Upper lobe of left lung (tissue), 6 donors: Measurements from ENCODE around the gene KCTD11. TPM values are rescaled to one million over a fixed set of nuclear protein-coding genes. Genes with fewer than 3 reads are reported as not detected.

Source experiments
- ATAC-seq, 2 donors: fragments of 200-7000 bp; cut with Tn5 transposase; one replicate each; pipeline ENCODE4 v1.9.1; 2022; ENCODE audit warnings: mild to moderate bottlenecking in 2 of 2, moderate library complexity in 2 of 2; ENCODE audit not compliant: low FRiP score in 2 of 2
- DNase-seq, 2 donors: peaks; one replicate each; pipeline ENCODE4 v3.0.0-alpha.2; 2019 to 2020
- H3K27ac ChIP-seq, 4 donors: fragments of 200-600 bp; sonication (generic); one replicate each; pipeline ENCODE4 v1.5.1; 2016 to 2019
- H3K27me3 ChIP-seq, 4 donors: fragments of 200-600 bp; sonication (generic); one replicate each; pipeline ENCODE4 v1.5.1; 2017 to 2019
- H3K36me3 ChIP-seq, 4 donors: fragments of 200-600 bp; sonication (generic); one replicate each; pipeline ENCODE4 v1.5.1; 2016 to 2019
- H3K4me1 ChIP-seq, 4 donors: fragments of 200-600 bp; sonication (generic); one replicate each; pipeline ENCODE4 v1.5.1; 2018 to 2019
- H3K4me3 ChIP-seq, 4 donors: fragments of 200-600 bp; sonication (generic); one replicate each; pipeline ENCODE4 v1.5.1; 2017 to 2019; ENCODE audit warnings: mild to moderate bottlenecking in 2 of 4, moderate library complexity in 1 of 4
- H3K9me3 ChIP-seq, 4 donors: fragments of 200-600 bp; sonication (generic); one replicate each; pipeline ENCODE4 v1.5.1; 2018 to 2019
- EP300 ChIP-seq, 4 donors: sonication (generic); formaldehyde crosslinking; IDR thresholded peaks; one replicate each; pipeline ENCODE4 v1.5.1; 2017; ENCODE audit warnings: antibody characterized with exemption in 4 of 4, control low read depth in 2 of 4
- POLR2A ChIP-seq, 4 donors: fragments of 450-650 bp; IDR thresholded peaks; one replicate each; pipeline ENCODE4 v1.5.1; 2016 to 2017; ENCODE audit warnings: antibody characterized with exemption in 4 of 4, mild to moderate bottlenecking in 2 of 4
- POLR2AphosphoS5 ChIP-seq, 2 donors: sonication (generic); formaldehyde crosslinking; IDR thresholded peaks; one replicate each; pipeline ENCODE4 v1.5.1; 2017; ENCODE audit warnings: antibody characterized with exemption in 2 of 2
- WGBS, 2 donors: methylation state at CpG; one replicate each; pipeline ENCODE4 v1.1.5; 2017 to 2018; 5-methylcytosine and 5-hydroxymethylcytosine counted together
- total RNA-seq, 6 donors: library from RNA; depleted of rRNA in 4 of 6; stranded (reverse); fragments of >200 nt in 4 of 6; gene quantifications; one replicate each; pipeline versions ENCODE4 v1.1.0 to v1.2.1, GENCODE V29; 2016 to 2021
- TF ChIP-seq, protein P1 (sequence below), 6 experiments: fragments of 450-650 bp in 4 of 6; fragments of 200-600 bp in 2 of 6; sonication (generic) in 2 of 6; IDR thresholded peaks; one replicate each; pipeline ENCODE4 v1.5.1; 2016 to 2019; ENCODE audit warnings: antibody characterized with exemption in 6 of 6
- donor health status: DM: no; HTN: no; CAD: no; lungs with moderate emphysema.
- donor health status: DM: no; HTN: yes; CAD: no; lungs with severe emphysema.

Gene KCTD11
- total RNA-seq, result 10 to 100 TPM in 3 of 6 donors, 1 to 10 TPM in 3; 5.2 to 13.8 (median 10.5) TPM

- TF ChIP-seq, protein P1, sequence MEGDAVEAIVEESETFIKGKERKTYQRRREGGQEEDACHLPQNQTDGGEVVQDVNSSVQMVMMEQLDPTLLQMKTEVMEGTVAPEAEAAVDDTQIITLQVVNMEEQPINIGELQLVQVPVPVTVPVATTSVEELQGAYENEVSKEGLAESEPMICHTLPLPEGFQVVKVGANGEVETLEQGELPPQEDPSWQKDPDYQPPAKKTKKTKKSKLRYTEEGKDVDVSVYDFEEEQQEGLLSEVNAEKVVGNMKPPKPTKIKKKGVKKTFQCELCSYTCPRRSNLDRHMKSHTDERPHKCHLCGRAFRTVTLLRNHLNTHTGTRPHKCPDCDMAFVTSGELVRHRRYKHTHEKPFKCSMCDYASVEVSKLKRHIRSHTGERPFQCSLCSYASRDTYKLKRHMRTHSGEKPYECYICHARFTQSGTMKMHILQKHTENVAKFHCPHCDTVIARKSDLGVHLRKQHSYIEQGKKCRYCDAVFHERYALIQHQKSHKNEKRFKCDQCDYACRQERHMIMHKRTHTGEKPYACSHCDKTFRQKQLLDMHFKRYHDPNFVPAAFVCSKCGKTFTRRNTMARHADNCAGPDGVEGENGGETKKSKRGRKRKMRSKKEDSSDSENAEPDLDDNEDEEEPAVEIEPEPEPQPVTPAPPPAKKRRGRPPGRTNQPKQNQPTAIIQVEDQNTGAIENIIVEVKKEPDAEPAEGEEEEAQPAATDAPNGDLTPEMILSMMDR (IDR thresholded peaks at IDR 0.05), result peak in 3 of 6 experiments; percentile 33 to 69 (median 62)
- peak; percentile 61 to 87 for TF ChIP-seq POLR2AphosphoS5 (IDR thresholded peaks at IDR 0.05)
- TF ChIP-seq POLR2A (IDR thresholded peaks at IDR 0.05), result peak in 2 of 4 donors; percentile 13 to 81
- TF ChIP-seq EP300 (IDR thresholded peaks at IDR 0.05), result peak in 1 of 4 donors; percentile 14
- 0% methylated on average over 3 to 5 of the region's 91 CpGs for WGBS, 2 donors
- Histone ChIP-seq H3K4me1 (peaks cover 36 to 60% (median 46%) of the 10 kb centered on the region in 4 donors), H3K9me3 (no peaks in the 10 kb centered on the region), H3K27ac (peak within 1 kb of the TSS; percentile 95 to 99 (median 96)), H3K36me3 (peaks cover 0 to 3% (median 0%) of the 10 kb centered on the region in 4 donors), H3K4me3 (peak within 1 kb of the TSS; percentile 65 to 88 (median 68)), H3K27me3 (no peaks in the 10 kb centered on the region)
- ATAC-seq, result peak; percentile 82 to 90
- DNase-seq, result peak; percentile 93 to 99
Observed at GRCh38 chr17:7351665-7352502, at the start of gene KCTD11. Gene KCTD11, plus strand, starts transcription at chr17:7352162.

DNA sequence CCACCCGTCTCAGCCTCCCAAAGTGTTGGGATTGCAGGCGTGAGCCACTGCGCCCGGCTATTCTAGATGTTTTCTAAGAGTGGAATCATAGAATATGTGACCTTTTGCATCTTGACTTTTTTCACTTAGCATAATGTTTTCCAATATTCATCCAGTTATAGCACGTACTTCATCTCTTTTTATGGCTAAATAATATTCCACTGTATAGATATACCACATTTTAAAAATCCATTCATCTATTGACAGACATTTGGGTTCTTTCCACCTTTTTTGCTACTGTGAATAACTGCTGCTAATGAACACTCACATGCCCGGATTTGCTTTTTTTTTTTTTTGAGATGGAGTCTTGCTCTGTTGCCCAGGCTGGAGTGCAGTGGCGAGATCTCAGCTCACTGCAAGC is 47.8 kb upstream of the KCTD11 start:
- Histone ChIP-seq H3K27me3 (no peaks in the 10 kb centered on the region), H3K4me1 (peaks cover 4 to 18% (median 7%) of the 10 kb centered on the region in 4 donors), H3K36me3 (no peaks in the 10 kb centered on the region), H3K4me3 (no peak overlapping the region), H3K27ac (no peak overlapping the region), H3K9me3 (no peaks in the 10 kb centered on the region)
- ATAC-seq (no peak), DNase-seq (no peak)
- WGBS, 2 donors, result 94 to 97% methylated on average over 7 of the region's 7 CpGs
- TF ChIP-seq EP300 (IDR thresholded peaks at IDR 0.05) (no peak), POLR2A (IDR thresholded peaks at IDR 0.05) (no peak), POLR2AphosphoS5 (IDR thresholded peaks at IDR 0.05) (no peak)
- TF ChIP-seq, protein P1 (IDR thresholded peaks at IDR 0.05), result no peak

DNA sequence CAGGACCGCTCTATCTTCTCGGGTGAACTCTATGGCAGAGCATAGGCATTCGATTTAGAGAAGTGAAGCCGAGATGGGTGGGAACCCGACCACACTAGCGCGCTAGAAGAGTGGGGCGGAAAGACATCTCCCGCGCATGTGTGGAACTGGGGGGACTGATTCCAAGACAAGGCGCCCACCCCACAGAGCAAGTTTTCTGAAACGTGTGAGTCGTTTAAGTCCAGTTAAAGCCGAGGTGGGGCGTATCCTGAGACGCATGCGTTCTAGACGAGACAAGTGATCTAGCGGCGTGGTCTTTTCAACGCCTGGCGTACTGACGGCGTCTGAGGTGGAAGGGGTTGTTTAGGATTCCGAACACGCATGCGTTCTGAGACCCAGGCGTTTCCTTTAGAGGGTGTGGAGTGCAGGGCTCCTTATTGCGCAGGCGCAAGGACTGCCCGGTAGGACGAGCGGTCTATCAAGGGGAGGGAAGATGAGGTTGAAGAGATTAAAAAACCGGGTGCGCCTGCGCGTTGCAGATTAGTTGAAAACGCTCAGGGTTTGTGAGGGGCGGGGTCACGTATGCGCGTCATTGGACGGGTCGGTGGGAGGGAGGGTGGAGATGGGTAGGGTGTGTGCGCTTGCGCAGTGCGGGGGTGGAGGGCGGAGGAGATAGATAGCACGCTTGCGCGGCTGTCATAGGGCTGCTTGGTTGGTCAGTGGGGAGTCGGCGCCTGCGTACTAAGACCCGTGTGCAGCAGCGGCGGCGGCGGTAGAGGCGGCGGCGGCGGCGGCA is 44.9 kb upstream of the KCTD11 start, which contains the start of gene EIF5A:
TSS of gene EIF5A (plus strand) at position 718 of the 775 bp plus-strand sequence. CDS start 2,008 bp downstream, outside the sequence.
- Histone ChIP-seq H3K9me3 (no peaks in the 10 kb centered on the region), H3K27ac (peak within 1 kb of the TSS; percentile 97 to 100 (median 98)), H3K4me1 (peaks cover 17 to 32% (median 20%) of the 10 kb centered on the region in 4 donors), H3K4me3 (peak within 1 kb of the TSS; percentile 90 to 100 (median 99)), H3K27me3 (no peaks in the 10 kb centered on the region), H3K36me3 (peaks cover 9 to 26% (median 22%) of the 10 kb centered on the region in 4 donors)
- DNase-seq (peak; percentile 98), ATAC-seq (peak; percentile 94 to 97)
- 0% methylated on average over 63 to 64 of the region's 64 CpGs for WGBS, 2 donors
- TF ChIP-seq POLR2AphosphoS5 (IDR thresholded peaks at IDR 0.05) (peak; percentile 83 to 88), POLR2A (IDR thresholded peaks at IDR 0.05) (peak in 3 of 4 donors; percentile 57 to 92 (median 85)), EP300 (IDR thresholded peaks at IDR 0.05) (no peak)
- TF ChIP-seq, protein P1 (IDR thresholded peaks at IDR 0.05), result peak in 1 of 6 experiments; percentile 8

- peak in 1 of 2 donors; percentile 47 for ATAC-seq
- H3K27ac ChIP-seq, result peak overlapping the region; percentile 97 to 100 (median 98)
- WGBS, 2 donors, result 0% methylated on average over 14 to 63 of the region's 104 CpGs
- TF ChIP-seq, protein P1 (IDR thresholded peaks at IDR 0.05), result peak in 4 of 6 experiments; percentile 17 to 56 (median 36)
- TF ChIP-seq EP300 (IDR thresholded peaks at IDR 0.05) (no peak), POLR2AphosphoS5 (IDR thresholded peaks at IDR 0.05) (no peak), POLR2A (IDR thresholded peaks at IDR 0.05) (peak in 2 of 4 donors; percentile 64 to 92)
- H3K36me3 ChIP-seq, result peaks cover 17 to 35% (median 30%) of the 10 kb centered on the region in 4 donors
- H3K4me3 ChIP-seq, result peak overlapping the region; percentile 90 to 100 (median 99)
- peak; percentile 38 to 95 for DNase-seq
- peaks cover 19 to 38% (median 20%) of the 10 kb centered on the region in 4 donors for H3K4me1 ChIP-seq
- no peaks in the 10 kb centered on the region for H3K27me3 ChIP-seq
- H3K9me3 ChIP-seq, result no peaks in the 10 kb centered on the region
Observed at GRCh38 chr17:7307686-7308624, 44.0 kb upstream of the KCTD11 start.
